ENCODE measurements around the gene ABR.
"Not testable (repeated sequence)": the region's sequence is repeated elsewhere in the genome, so short reads cannot be mapped to it uniquely, and the experiment has no call there.

ABR gene

DNA sequence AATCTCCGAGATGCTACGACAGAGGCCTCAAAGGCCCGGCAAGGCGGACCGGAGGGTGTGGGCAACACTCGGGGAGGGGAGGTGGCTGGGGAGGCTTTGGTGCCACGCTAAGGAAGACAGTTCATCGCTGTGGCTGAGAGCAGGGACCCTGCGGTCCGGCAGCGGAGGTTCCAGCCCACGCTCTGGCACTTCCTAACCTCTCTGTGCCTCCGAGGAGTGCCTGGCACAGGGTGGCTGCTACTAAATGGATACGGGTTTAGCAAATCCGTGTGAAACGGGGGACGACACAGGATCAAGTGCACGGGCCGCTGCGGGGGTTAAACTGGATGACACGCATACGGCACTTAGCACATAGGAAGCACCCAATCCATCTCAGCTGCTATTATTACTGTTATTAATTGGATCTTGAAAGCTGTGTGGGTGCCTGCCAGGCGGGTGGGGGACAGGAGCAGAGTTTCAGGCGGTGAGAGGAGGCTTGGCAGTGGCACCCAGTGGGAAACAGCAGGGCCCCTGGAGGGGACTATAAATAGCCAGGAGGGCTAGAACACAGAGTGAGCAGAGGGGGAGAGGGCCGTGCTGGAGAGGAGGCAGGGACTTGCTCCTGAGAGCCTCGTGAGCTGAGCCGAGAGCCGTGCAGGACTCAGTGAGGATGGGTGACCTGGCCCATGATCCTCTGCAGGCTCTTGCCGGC is 45.0 kb downstream of the ABR start:
- no peak overlapping the region for H3K4me3 ChIP-seq (ENCODE audit: low read length, poor library complexity, severe bottlenecking)
- no peaks in the 10 kb centered on the region for H3K9me2 ChIP-seq (replicated peaks; ENCODE audit: low read depth, low read length)
- no peak overlapping the region for H3K4me2 ChIP-seq (ENCODE audit: low read depth, low read length, poor library complexity, severe bottlenecking)
- H3K79me2 ChIP-seq (ENCODE audit: insufficient read depth, low read length): no peaks in the 10 kb centered on the region
- no peak overlapping the region for H2AFZ ChIP-seq (ENCODE audit: low read length)
- TF ChIP-seq EZH2phosphoT487 (IDR thresholded peaks at IDR 0.05; ENCODE audit: borderline replicate concordance): no peak
- TF ChIP-seq, protein P1, sequence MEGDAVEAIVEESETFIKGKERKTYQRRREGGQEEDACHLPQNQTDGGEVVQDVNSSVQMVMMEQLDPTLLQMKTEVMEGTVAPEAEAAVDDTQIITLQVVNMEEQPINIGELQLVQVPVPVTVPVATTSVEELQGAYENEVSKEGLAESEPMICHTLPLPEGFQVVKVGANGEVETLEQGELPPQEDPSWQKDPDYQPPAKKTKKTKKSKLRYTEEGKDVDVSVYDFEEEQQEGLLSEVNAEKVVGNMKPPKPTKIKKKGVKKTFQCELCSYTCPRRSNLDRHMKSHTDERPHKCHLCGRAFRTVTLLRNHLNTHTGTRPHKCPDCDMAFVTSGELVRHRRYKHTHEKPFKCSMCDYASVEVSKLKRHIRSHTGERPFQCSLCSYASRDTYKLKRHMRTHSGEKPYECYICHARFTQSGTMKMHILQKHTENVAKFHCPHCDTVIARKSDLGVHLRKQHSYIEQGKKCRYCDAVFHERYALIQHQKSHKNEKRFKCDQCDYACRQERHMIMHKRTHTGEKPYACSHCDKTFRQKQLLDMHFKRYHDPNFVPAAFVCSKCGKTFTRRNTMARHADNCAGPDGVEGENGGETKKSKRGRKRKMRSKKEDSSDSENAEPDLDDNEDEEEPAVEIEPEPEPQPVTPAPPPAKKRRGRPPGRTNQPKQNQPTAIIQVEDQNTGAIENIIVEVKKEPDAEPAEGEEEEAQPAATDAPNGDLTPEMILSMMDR (conservative IDR thresholded peaks at IDR 0.05; ENCODE audit: low read length): no peak
- H3F3A ChIP-seq (ENCODE audit: low read depth): no peaks in the 10 kb centered on the region
- no peaks in the 10 kb centered on the region for H3K27me3 ChIP-seq (ENCODE audit: insufficient read depth, low read length, poor library complexity, severe bottlenecking)
- H3K4me1 ChIP-seq (ENCODE audit: insufficient read depth, low read length, poor library complexity, severe bottlenecking): no peaks in the 10 kb centered on the region
- H3K9me3 ChIP-seq (ENCODE audit: insufficient read depth, low read depth, low read length): no peaks in the 10 kb centered on the region
- H3K36me3 ChIP-seq (ENCODE audit: insufficient read depth, low read length): no peaks in the 10 kb centered on the region
- H3K9ac ChIP-seq (ENCODE audit: low read depth, low read length, poor library complexity, severe bottlenecking): no peak overlapping the region
- H4K20me1 ChIP-seq (ENCODE audit: insufficient read depth, low read length, poor library complexity, severe bottlenecking): no peaks in the 10 kb centered on the region

DNA sequence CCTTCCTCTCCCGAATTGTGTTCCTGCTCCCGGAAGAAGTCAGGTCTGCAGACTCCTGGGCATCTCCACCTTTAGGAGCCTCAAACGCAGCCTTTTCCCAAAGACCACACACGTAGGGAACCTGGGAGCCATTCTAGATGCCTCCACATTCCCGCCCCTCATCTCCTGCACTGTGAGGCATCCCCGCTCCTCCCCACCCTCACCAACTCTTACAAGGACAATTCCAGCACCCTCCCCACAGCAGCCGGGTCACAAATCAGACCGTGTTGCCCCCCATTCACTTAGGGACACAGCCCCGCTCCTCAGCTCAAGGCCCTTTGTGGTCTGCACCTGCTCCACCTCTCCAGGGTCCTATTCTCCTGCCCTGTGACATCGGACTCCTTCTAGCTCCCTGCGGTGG is 49.6 kb downstream of the ABR start:
- H3K9me3 ChIP-seq (ENCODE audit: insufficient read depth, low read depth, low read length): no peaks in the 10 kb centered on the region; the same call in 1 of the 2 replicates
- no peak for TF ChIP-seq EZH2phosphoT487 (IDR thresholded peaks at IDR 0.05; ENCODE audit: borderline replicate concordance)
- TF ChIP-seq, protein P1 (conservative IDR thresholded peaks at IDR 0.05; ENCODE audit: low read length): no peak
- H4K20me1 ChIP-seq (ENCODE audit: insufficient read depth, low read length, poor library complexity, severe bottlenecking): no peaks in the 10 kb centered on the region

DNA sequence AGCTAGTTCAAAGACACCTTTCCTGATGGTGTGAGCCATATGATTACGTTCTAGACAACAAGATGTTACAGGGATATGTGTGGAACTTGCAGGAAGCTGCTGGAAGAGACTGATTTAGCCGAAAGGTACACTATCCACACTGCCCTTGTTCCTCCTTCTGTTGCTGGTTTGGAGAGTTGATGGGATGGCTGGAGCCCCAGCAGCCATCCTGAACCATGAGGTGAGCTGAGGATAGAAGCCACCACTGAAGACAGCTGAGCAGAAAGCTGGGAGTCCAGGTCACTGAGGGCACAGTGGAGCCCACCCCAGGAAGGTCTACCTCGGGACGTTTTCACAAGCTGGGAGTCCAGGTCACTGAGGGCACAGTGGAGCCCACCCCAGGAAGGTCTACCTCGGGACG is 51.3 kb downstream of the ABR start:
- H3K36me3 ChIP-seq (ENCODE audit: insufficient read depth, low read length); H3K79me2 ChIP-seq (ENCODE audit: insufficient read depth, low read length); H3K27me3 ChIP-seq (ENCODE audit: insufficient read depth, low read length, poor library complexity, severe bottlenecking); H3K4me3 ChIP-seq (ENCODE audit: low read length, poor library complexity, severe bottlenecking); H3K9me2 ChIP-seq (replicated peaks; ENCODE audit: low read depth, low read length); H2AFZ ChIP-seq (ENCODE audit: low read length); H3K4me2 ChIP-seq (ENCODE audit: low read depth, low read length, poor library complexity, severe bottlenecking); H3K9ac ChIP-seq (ENCODE audit: low read depth, low read length, poor library complexity, severe bottlenecking); H4K20me1 ChIP-seq (ENCODE audit: insufficient read depth, low read length, poor library complexity, severe bottlenecking); H3F3A ChIP-seq (ENCODE audit: low read depth); H3K9me3 ChIP-seq (ENCODE audit: insufficient read depth, low read depth, low read length); H3K4me1 ChIP-seq (ENCODE audit: insufficient read depth, low read length, poor library complexity, severe bottlenecking): not testable (repeated sequence)

More for the DNA sequence above, 49.6 kb downstream of the ABR start:
- H3K9me2 ChIP-seq (replicated peaks; ENCODE audit: low read depth, low read length): no peaks in the 10 kb centered on the region
- H3K4me1 ChIP-seq (ENCODE audit: insufficient read depth, low read length, poor library complexity, severe bottlenecking): no peaks in the 10 kb centered on the region
- H3F3A ChIP-seq (ENCODE audit: low read depth): no peaks in the 10 kb centered on the region
- H3K36me3 ChIP-seq (ENCODE audit: insufficient read depth, low read length): no peaks in the 10 kb centered on the region
- no peak overlapping the region for H3K9ac ChIP-seq (ENCODE audit: low read depth, low read length, poor library complexity, severe bottlenecking)
- no peak overlapping the region for H3K4me2 ChIP-seq (ENCODE audit: low read depth, low read length, poor library complexity, severe bottlenecking)
- H3K79me2 ChIP-seq (ENCODE audit: insufficient read depth, low read length): no peaks in the 10 kb centered on the region
- no peak overlapping the region for H3K4me3 ChIP-seq (ENCODE audit: low read length, poor library complexity, severe bottlenecking)
- H2AFZ ChIP-seq (ENCODE audit: low read length): no peak overlapping the region
- H3K27me3 ChIP-seq (ENCODE audit: insufficient read depth, low read length, poor library complexity, severe bottlenecking): no peaks in the 10 kb centered on the region

Measured in Loucy (cell line).